ENCODE data around the gene SH3PXD2A. TPM values are rescaled to one million over a fixed set of nuclear protein-coding genes. Genes with fewer than 3 reads are reported as not detected.

The SH3PXD2A gene
- total and polyA plus RNA-seq, 10 of the 15 experiments (the other 5 are each of a cell fraction or from before 2014, with no cell fraction given), result 0.63 to 14.0 (median 4.4) TPM

DNA sequence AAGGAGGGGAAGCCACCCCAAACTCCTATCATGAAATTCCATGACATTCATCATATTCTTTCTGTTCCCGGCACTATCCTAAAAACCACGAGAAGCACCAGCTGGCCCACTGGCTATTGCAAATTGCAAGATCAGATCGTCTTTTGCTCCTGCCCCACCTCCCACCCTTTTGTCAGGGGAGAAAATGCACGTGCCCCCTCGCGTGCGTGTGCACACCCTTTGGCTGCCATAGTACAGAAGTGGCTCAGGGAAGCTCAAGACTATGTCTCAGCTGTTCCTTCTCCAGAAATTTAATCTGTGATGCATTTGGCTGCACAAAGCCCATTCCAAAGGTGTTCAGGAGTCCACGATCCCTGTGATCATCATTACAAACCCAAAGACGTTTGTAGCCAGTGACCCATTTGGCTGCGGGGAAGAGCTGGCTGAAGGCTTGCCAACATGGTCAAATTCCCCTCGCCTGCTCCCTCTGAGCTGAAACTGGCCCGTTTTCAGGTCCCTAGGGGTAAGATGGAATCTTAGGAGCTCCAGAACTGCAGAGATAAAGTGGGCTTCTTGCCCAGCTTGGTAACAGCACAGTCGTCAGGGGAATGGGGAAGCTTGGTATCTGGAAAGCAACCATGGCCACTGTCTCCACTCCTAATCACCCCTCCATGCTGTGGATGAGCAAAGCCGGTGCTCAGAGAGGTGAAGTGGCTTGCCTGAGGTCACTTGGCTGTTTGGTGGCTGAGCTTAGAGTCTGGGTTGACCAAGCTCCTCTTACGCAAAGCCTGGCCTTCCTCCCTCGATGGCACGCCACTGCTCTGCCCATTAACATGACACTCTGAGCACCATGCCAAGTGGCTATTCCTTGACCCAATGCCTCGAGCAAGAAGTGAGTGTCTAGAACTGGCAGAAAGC, 206.5 kb downstream of the SH3PXD2A start:
- WGBS (ENCODE audit: insufficient coverage, insufficient replicate concordance, low lambda C conversion rate, missing lambda C conversion rate), result 71% methylated on average over 18 of the region's 18 CpGs
- RAD21 ChIA-PET (ENCODE audit: unreplicated experiment), result no interaction called here
- BruUV-seq (replicated peaks), result no TSS peak
- no peak for TF ChIP-seq BCL11A (IDR thresholded peaks at IDR 0.05; ENCODE audit: low read depth, low read length)
- no peak for TF ChIP-seq CEBPB (IDR thresholded peaks at IDR 0.05; ENCODE audit: borderline replicate concordance in 1 of 2, low read depth in 2 of 2, low read length in 2 of 2)
- no peak for TF ChIP-seq DPF2 (IDR thresholded peaks at IDR 0.05)
- no peak for TF ChIP-seq RFX5 (IDR thresholded peaks at IDR 0.05; ENCODE audit: low read depth, low read length)
- no peak for TF ChIP-seq CBX3 (IDR thresholded peaks at IDR 0.05; ENCODE audit: borderline replicate concordance, low read depth)
- TF ChIP-seq, protein P1, sequence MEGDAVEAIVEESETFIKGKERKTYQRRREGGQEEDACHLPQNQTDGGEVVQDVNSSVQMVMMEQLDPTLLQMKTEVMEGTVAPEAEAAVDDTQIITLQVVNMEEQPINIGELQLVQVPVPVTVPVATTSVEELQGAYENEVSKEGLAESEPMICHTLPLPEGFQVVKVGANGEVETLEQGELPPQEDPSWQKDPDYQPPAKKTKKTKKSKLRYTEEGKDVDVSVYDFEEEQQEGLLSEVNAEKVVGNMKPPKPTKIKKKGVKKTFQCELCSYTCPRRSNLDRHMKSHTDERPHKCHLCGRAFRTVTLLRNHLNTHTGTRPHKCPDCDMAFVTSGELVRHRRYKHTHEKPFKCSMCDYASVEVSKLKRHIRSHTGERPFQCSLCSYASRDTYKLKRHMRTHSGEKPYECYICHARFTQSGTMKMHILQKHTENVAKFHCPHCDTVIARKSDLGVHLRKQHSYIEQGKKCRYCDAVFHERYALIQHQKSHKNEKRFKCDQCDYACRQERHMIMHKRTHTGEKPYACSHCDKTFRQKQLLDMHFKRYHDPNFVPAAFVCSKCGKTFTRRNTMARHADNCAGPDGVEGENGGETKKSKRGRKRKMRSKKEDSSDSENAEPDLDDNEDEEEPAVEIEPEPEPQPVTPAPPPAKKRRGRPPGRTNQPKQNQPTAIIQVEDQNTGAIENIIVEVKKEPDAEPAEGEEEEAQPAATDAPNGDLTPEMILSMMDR (IDR thresholded peaks at IDR 0.05 in 2 of 3, conservative IDR thresholded peaks at IDR 0.05 in 1 of 3; ENCODE audit: control insufficient read depth in 2 of 3, extremely low read depth in 1 of 3, insufficient read depth in 1 of 3, low read depth in 3 of 3, low read length in 3 of 3), result no peak
- TF ChIP-seq, protein P2, sequence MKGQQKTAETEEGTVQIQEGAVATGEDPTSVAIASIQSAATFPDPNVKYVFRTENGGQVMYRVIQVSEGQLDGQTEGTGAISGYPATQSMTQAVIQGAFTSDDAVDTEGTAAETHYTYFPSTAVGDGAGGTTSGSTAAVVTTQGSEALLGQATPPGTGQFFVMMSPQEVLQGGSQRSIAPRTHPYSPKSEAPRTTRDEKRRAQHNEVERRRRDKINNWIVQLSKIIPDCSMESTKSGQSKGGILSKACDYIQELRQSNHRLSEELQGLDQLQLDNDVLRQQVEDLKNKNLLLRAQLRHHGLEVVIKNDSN (IDR thresholded peaks at IDR 0.05; ENCODE audit: borderline replicate concordance, extremely low read length, insufficient read depth, low read depth, low read length), result no peak
- TF ChIP-seq RAD21 (IDR thresholded peaks at IDR 0.05; ENCODE audit: insufficient read depth, low read depth, low read length), result no peak
- TF ChIP-seq POLR2AphosphoS2 (IDR thresholded peaks at IDR 0.05; ENCODE audit: low read depth, low read length), result no peak
- TF ChIP-seq, protein P3, sequence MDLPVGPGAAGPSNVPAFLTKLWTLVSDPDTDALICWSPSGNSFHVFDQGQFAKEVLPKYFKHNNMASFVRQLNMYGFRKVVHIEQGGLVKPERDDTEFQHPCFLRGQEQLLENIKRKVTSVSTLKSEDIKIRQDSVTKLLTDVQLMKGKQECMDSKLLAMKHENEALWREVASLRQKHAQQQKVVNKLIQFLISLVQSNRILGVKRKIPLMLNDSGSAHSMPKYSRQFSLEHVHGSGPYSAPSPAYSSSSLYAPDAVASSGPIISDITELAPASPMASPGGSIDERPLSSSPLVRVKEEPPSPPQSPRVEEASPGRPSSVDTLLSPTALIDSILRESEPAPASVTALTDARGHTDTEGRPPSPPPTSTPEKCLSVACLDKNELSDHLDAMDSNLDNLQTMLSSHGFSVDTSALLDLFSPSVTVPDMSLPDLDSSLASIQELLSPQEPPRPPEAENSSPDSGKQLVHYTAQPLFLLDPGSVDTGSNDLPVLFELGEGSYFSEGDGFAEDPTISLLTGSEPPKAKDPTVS (IDR thresholded peaks at IDR 0.05; ENCODE audit: low read depth, low read length), result no peak
- no peak for TF ChIP-seq EZH2 (IDR thresholded peaks at IDR 0.05; ENCODE audit: borderline replicate concordance, control insufficient read depth, low read depth, low read length)
- no peak for TF ChIP-seq SMC3 (IDR thresholded peaks at IDR 0.05; ENCODE audit: borderline replicate concordance, low read length)
- TF ChIP-seq, protein P4, sequence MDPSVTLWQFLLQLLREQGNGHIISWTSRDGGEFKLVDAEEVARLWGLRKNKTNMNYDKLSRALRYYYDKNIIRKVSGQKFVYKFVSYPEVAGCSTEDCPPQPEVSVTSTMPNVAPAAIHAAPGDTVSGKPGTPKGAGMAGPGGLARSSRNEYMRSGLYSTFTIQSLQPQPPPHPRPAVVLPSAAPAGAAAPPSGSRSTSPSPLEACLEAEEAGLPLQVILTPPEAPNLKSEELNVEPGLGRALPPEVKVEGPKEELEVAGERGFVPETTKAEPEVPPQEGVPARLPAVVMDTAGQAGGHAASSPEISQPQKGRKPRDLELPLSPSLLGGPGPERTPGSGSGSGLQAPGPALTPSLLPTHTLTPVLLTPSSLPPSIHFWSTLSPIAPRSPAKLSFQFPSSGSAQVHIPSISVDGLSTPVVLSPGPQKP (IDR thresholded peaks at IDR 0.05; ENCODE audit: low read depth, low read length), result no peak
- no peak for TF ChIP-seq IKZF2 (IDR thresholded peaks at IDR 0.05)
- TF ChIP-seq MAX (IDR thresholded peaks at IDR 0.05; ENCODE audit: low read depth, low read length), result no peak

More for the DNA sequence above, 206.5 kb downstream of the SH3PXD2A start:
- Histone ChIP-seq H3K36me3 (ENCODE audit: control insufficient read depth in 2 of 2, insufficient read depth in 2 of 2, low read length in 1 of 2) (peaks cover 0 to 21% of the 10 kb centered on the region in 2 experiments; a peak in 3 of 4 replicates), H3K4me3 (no peak overlapping the region), H3K4me2 (ENCODE audit: control insufficient read depth, insufficient read depth) (no peak overlapping the region), H3K27ac (ENCODE audit: control insufficient read depth, insufficient read depth) (no peak overlapping the region), H2AFZ (ENCODE audit: control insufficient read depth, low read depth, low read length) (no peak overlapping the region), H3K4me1 (ENCODE audit: control insufficient read depth, insufficient read depth, low read length) (no peaks in the 10 kb centered on the region), H3K9ac (ENCODE audit: control insufficient read depth, insufficient read depth, low read length) (no peak overlapping the region), H3K27me3 (replicated peaks in 1 of 2; ENCODE audit: control insufficient read depth in 2 of 2, insufficient read depth in 2 of 2, low read length in 1 of 2) (no peaks in the 10 kb centered on the region), H3K9me3 (replicated peaks; ENCODE audit: control insufficient read depth, insufficient read depth, low read length) (no peaks in the 10 kb centered on the region), H4K20me1 (ENCODE audit: control insufficient read depth, insufficient read depth) (peaks cover 4% of the 10 kb centered on the region; the same call in 1 of the 2 replicates), H3K79me2 (ENCODE audit: control insufficient read depth, insufficient read depth, low read length) (no peaks in the 10 kb centered on the region; the same call in 1 of the 2 replicates)
- POLR2A ChIA-PET, result no interaction called here
- DNase-seq (ENCODE audit: low read depth, low spot score) (no peak), ATAC-seq (no peak), FAIRE-seq (no peak)
- SMC1A ChIA-PET (ENCODE audit: uncharacterized antibody, unreplicated experiment), result no interaction called here
- CTCF ChIA-PET, result interaction anchor here (1.4 kb wide), 1 partner anchor 17 kb away, joined by 5 read pairs; no protein-coding TSS in a partner anchor
- in situ Hi-C loops (cut with MboI) (no loop called here), intact Hi-C loops (cut with micrococcal nuclease; ENCODE audit: unreplicated experiment) (no loop called here)

All from GM12878 (cell line).